IMR-90 (cell line): Measurements from ENCODE around the gene TEAD1. TPM values are rescaled to one million over a fixed set of nuclear protein-coding genes. Genes with fewer than 3 reads are reported as not detected.

Experiments used
- ATAC-seq: fragments of 200-7000 bp; cut with Tn5 transposase; 2 replicates; pipeline ENCODE4 v1.9.1; 2020; ENCODE audit warnings: low read depth, mild to moderate bottlenecking, moderate library complexity
- BruUV-seq: library from RNA; stranded (reverse); fragments of 400-500 nt; replicated peaks from 2 replicates; lab custom pipeline; 2021; lab: Mats Ljungman, UMichigan
- CTCF ChIA-PET: fragments of 300-600 bp; formaldehyde crosslinking; extraction: SDS; loops from one replicate; lab custom pipeline; 2021; ENCODE audit warnings: antibody characterized with exemption; lab: Yijun Ruan, JAX
- POLR2A ChIA-PET: fragments of 300-600 bp; sonication (Branson Sonifier 250); formaldehyde crosslinking; loops from one replicate; lab custom pipeline; 2022; ENCODE audit warnings: antibody characterized with exemption; ENCODE audit not compliant: unreplicated experiment; lab: Charles Lee
- DNase-seq: peaks from one replicate; pipeline ENCODE4 v3.0.0; 2013
- H2AFZ ChIP-seq: replicated peaks from 2 replicates; pipeline ENCODE3; 2013; ENCODE audit warnings: low read length, mild to moderate bottlenecking; ENCODE audit not compliant: poor library complexity
- H2AK5ac ChIP-seq: 2 replicates; pipeline ENCODE4 v1.6.1; 2013; ENCODE audit warnings: low read depth, low read length, inconsistent platforms
- H2AK9ac ChIP-seq: replicated peaks from 2 replicates; pipeline ENCODE3; 2013; ENCODE audit warnings: mild to moderate bottlenecking, low read depth, low read length, moderate library complexity; ENCODE audit not compliant: poor library complexity
- H2BK120ac ChIP-seq: 2 replicates; pipeline ENCODE4 v1.6.1; 2013; ENCODE audit warnings: low read depth, low read length, inconsistent platforms
- H2BK15ac ChIP-seq: 3 replicates; pipeline ENCODE4 v1.6.1; 2013; ENCODE audit warnings: low read depth, low read length, inconsistent platforms
- H2BK20ac ChIP-seq: 2 replicates; pipeline ENCODE4 v1.6.1; 2013; ENCODE audit warnings: low read depth, mild to moderate bottlenecking, inconsistent platforms, low read length, moderate library complexity
- H2BK5ac ChIP-seq: 2 replicates; pipeline ENCODE4 v1.6.1; 2013; ENCODE audit warnings: mild to moderate bottlenecking, low read depth, low read length, inconsistent platforms; ENCODE audit not compliant: poor library complexity, severe bottlenecking
- H3K14ac ChIP-seq: replicated peaks from 2 replicates; pipeline ENCODE4 v1.6.1; 2013; ENCODE audit warnings: low read depth, low read length, inconsistent platforms
- H3K18ac ChIP-seq: 2 replicates; pipeline ENCODE4 v1.6.1; 2013; ENCODE audit warnings: low read depth, low read length, control low read depth
- H3K23ac ChIP-seq: 2 replicates; pipeline ENCODE4 v1.6.1; 2013; ENCODE audit warnings: low read depth, low read length, inconsistent platforms
- H3K27ac ChIP-seq: 2 replicates; pipeline ENCODE4 v1.5.1; 2013; ENCODE audit warnings: mild to moderate bottlenecking, control low read depth, low read length; ENCODE audit not compliant: insufficient read depth
- H3K27me3 ChIP-seq: 2 replicates; pipeline ENCODE4 v1.6.1; 2013; ENCODE audit warnings: low read length; ENCODE audit not compliant: control insufficient read depth, insufficient read depth
- H3K36me3 ChIP-seq: 2 replicates; pipeline ENCODE4 v1.6.1; 2013; ENCODE audit warnings: low read length, mixed read lengths; ENCODE audit not compliant: control insufficient read depth, insufficient read depth
- H3K4ac ChIP-seq: 2 replicates; pipeline ENCODE4 v1.6.1; 2013; ENCODE audit warnings: low read depth, low read length, inconsistent platforms
- H3K4me1 ChIP-seq: 2 replicates; pipeline ENCODE4 v1.6.1; 2013; ENCODE audit warnings: low read length, mixed read lengths; ENCODE audit not compliant: control insufficient read depth, insufficient read depth
- H3K4me2 ChIP-seq: 2 replicates; pipeline ENCODE4 v1.6.1; 2013; ENCODE audit warnings: low read depth, mild to moderate bottlenecking, control low read depth, low read length, moderate library complexity
- H3K4me3 ChIP-seq: 2 replicates; pipeline ENCODE4 v1.5.1; 2013; ENCODE audit warnings: low read depth, mild to moderate bottlenecking, control low read depth, low read length, moderate library complexity; ENCODE audit not compliant: insufficient read depth
- H3K56ac ChIP-seq: 2 replicates; pipeline ENCODE4 v1.6.1; 2013; ENCODE audit warnings: low read length, inconsistent platforms; ENCODE audit not compliant: insufficient read depth; ENCODE audit errors: extremely low read depth
- H3K79me1 ChIP-seq, 2 experiments: 2 replicates each; pipeline ENCODE4 v1.6.1; 2013; ENCODE audit warnings: low read length in 2 of 2, inconsistent platforms in 1 of 2, low read depth in 1 of 2
- H3K9ac ChIP-seq: 2 replicates; pipeline ENCODE4 v1.6.1; 2013; ENCODE audit warnings: low read depth, low read length, control low read depth
- H3K9me1 ChIP-seq: 2 replicates; pipeline ENCODE4 v1.6.1; 2013; ENCODE audit warnings: low read length, inconsistent platforms; ENCODE audit not compliant: insufficient read depth
- H3K9me3 ChIP-seq: 2 replicates; pipeline ENCODE4 v1.6.1; 2013; ENCODE audit warnings: low read length; ENCODE audit not compliant: control insufficient read depth, insufficient read depth
- H4K20me1 ChIP-seq: 2 replicates; pipeline ENCODE4 v1.6.1; 2013; ENCODE audit warnings: low read length, inconsistent platforms; ENCODE audit not compliant: insufficient read depth
- H4K5ac ChIP-seq: 2 replicates; pipeline ENCODE4 v1.6.1; 2013; ENCODE audit warnings: mild to moderate bottlenecking, low read depth, low read length, control low read depth
- H4K8ac ChIP-seq, 2 experiments: 2 replicates each; pipeline ENCODE4 v1.6.1; 2013; ENCODE audit warnings: low read depth in 2 of 2, low read length in 2 of 2, control low read depth in 1 of 2, inconsistent platforms in 1 of 2
- H4K91ac ChIP-seq: 2 replicates; pipeline ENCODE4 v1.6.1; 2013; ENCODE audit warnings: low read depth, low read length, inconsistent platforms; ENCODE audit not compliant: insufficient read depth
- BHLHE40 ChIP-seq: fragments of 150-350 bp; IDR thresholded peaks from 2 replicates; pipeline ENCODE4 v1.6.1; 2016; ENCODE audit warnings: mild to moderate bottlenecking, low read depth, low read length
- CEBPB ChIP-seq: IDR thresholded peaks from 2 replicates; pipeline ENCODE4 v1.6.1; 2012; ENCODE audit warnings: low read depth, low read length, improper control_type of control experiment
- MAFK ChIP-seq: IDR thresholded peaks from 2 replicates; pipeline ENCODE4 v1.6.1; 2012; ENCODE audit warnings: low read depth, low read length, improper control_type of control experiment
- MAZ ChIP-seq: IDR thresholded peaks from 2 replicates; pipeline ENCODE4 v1.6.1; 2012; ENCODE audit warnings: low read depth, mild to moderate bottlenecking, low read length, improper control_type of control experiment, moderate library complexity, borderline replicate concordance
- SMC3 ChIP-seq: fragments of 150-350 bp; IDR thresholded peaks from 2 replicates; pipeline ENCODE4 v1.6.1; 2016; ENCODE audit warnings: low read depth, mild to moderate bottlenecking, antibody characterized with exemption, low read length, moderate library complexity
- WGBS, 2 experiments: methylation state at CpG; one replicate each; pipeline versions ENCODE4 v1.1.5 to v1.1.7; 2013; ENCODE audit warnings: missing lambda C conversion rate in 2 of 2; ENCODE audit not compliant: insufficient read length in 1 of 2; ENCODE audit errors: extremely low coverage in 2 of 2; 5-methylcytosine and 5-hydroxymethylcytosine counted together
- dilution Hi-C: fragments of 300-500 bp; cut with HindIII; formaldehyde crosslinking; loops from one replicate; pipeline ENCODE4 v1.14.3; 2018; ENCODE audit warnings: low sequenced_read_pairs; ENCODE audit not compliant: unreplicated experiment
- in situ Hi-C: fragments of 300-500 bp; cut with MboI; formaldehyde crosslinking; loops from 3 replicates; pipeline ENCODE4 v1.14.3; 2019; ENCODE audit warnings: low sequenced_read_pairs, inconsistent platforms, mixed read lengths
- intact Hi-C: fragments of 100-400 bp; cut with micrococcal nuclease; formaldehyde crosslinking; loops from 2 replicates; pipeline ENCODE4 v1.10.0; 2022
- polyA plus RNA-seq, 3 experiments: library from polyadenylated mRNA; depleted of rRNA; stranded (reverse); fragments of >200 nt; gene quantifications; 2 replicates each; pipeline ENCODE4 v1.2.3, GENCODE V29; 2012; ENCODE audit warnings: low replicate concordance in 1 of 3
- total RNA-seq: library from RNA; depleted of rRNA; stranded (reverse); fragments of >200 nt; gene quantifications from 2 replicates; pipeline ENCODE4 v1.2.3, GENCODE V29; 2012
- TF ChIP-seq, protein P1 (sequence below): fragments of 150-350 bp; IDR thresholded peaks from 2 replicates; pipeline ENCODE4 v1.6.1; 2017; ENCODE audit warnings: mild to moderate bottlenecking, antibody characterized with exemption, low read length, low read depth

Gene TEAD1
- total and polyA plus RNA-seq, 2 of the 4 experiments (the other 2 are of a cell fraction): 51.8 to 69.2 TPM

GRCh38 chr11:12746593-12747097 lies 72.4 kb downstream of the TEAD1 start:
- no peaks in the 10 kb centered on the region for H3K9me3 ChIP-seq
- H3K23ac ChIP-seq: peak overlapping the region; percentile 39; the same call in 1 of the 2 replicates
- no peak overlapping the region for H3K4me3 ChIP-seq
- H3K4me1 ChIP-seq: peaks cover 24% of the 10 kb centered on the region
- H2BK120ac ChIP-seq: no peak overlapping the region; the same call in 1 of the 2 replicates
- no peaks in the 10 kb centered on the region; the same call in 1 of the 2 replicates for H3K36me3 ChIP-seq
- 30% methylated on average over 2 of the region's 6 CpGs; no CpG with 5 or more reads in 1 of the 2 experiments for WGBS, 2 experiments
- H3K18ac ChIP-seq: no peak overlapping the region
- H4K5ac ChIP-seq: no peak overlapping the region
- peak overlapping the region; percentile 25; the same call in 1 of the 2 replicates for H3K4ac ChIP-seq
- ChIA-PET CTCF (interaction anchor here (0.6 kb wide), 2 partner anchors 192 to 335 kb away, joined by 3 to 4 read pairs; no protein-coding TSS in a partner anchor), POLR2A (no interaction called here)
- H4K8ac ChIP-seq: no peak overlapping the region; a peak in 1 of 4 replicates
- no peak overlapping the region for H2BK5ac ChIP-seq
- in situ Hi-C loops: no loop called here
- peaks cover 27 to 90% of the 10 kb centered on the region in 2 experiments; a peak in 3 of 4 replicates for H3K79me1 ChIP-seq
- H2AK9ac ChIP-seq: peak overlapping the region; percentile 71
- peak overlapping the region; percentile 62 for H3K4me2 ChIP-seq
- peaks cover 46% of the 10 kb centered on the region for H3K9me1 ChIP-seq
- H2BK15ac ChIP-seq: no peak overlapping the region
- peak overlapping the region; percentile 44; the same call in 1 of the 2 replicates for H2BK20ac ChIP-seq
- H3K9ac ChIP-seq: no peak overlapping the region
- intact Hi-C loops: no loop called here
- H3K27ac ChIP-seq: peak overlapping the region; percentile 51
- no peak overlapping the region; the same call in 1 of the 2 replicates for H4K91ac ChIP-seq
- no peaks in the 10 kb centered on the region for H3K27me3 ChIP-seq
- H3K14ac ChIP-seq: no peak overlapping the region
- peaks cover 97% of the 10 kb centered on the region for H4K20me1 ChIP-seq
- H2AK5ac ChIP-seq: peak overlapping the region; percentile 13; the same call in 1 of the 2 replicates
- H3K56ac ChIP-seq: no peak overlapping the region
- DNase-seq (peak; percentile 93), ATAC-seq (peak; percentile 95)
- TF ChIP-seq BHLHE40 (no peak), SMC3 (peak; percentile 9; the same call in 1 of the 2 replicates), CEBPB (no peak), MAFK (0 out of 2 replicates have a peak, but pooled peaks have one; percentile 6), MAZ (peak; percentile 86)
- TF ChIP-seq, protein P1, sequence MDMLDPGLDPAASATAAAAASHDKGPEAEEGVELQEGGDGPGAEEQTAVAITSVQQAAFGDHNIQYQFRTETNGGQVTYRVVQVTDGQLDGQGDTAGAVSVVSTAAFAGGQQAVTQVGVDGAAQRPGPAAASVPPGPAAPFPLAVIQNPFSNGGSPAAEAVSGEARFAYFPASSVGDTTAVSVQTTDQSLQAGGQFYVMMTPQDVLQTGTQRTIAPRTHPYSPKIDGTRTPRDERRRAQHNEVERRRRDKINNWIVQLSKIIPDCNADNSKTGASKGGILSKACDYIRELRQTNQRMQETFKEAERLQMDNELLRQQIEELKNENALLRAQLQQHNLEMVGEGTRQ: no peak
- BruUV-seq: no TSS peak
- dilution Hi-C loops: no loop called here
- peak overlapping the region; percentile 71 for H2AFZ ChIP-seq
